HG03196 (cell line): Measurements from ENCODE around the gene ADRM1.

Source experiments
- ATAC-seq: cut with Tn5 transposase; IDR thresholded peaks from one replicate; pipeline ENCODE4 v1.9.1; 2021; ENCODE audit not compliant: unreplicated experiment

The ADRM1 gene

GRCh38 chr20:62297449-62298227 lies 5.2 kb upstream of the ADRM1 start:
- no peak for ATAC-seq

- ATAC-seq, result no peak
Measured at GRCh38 chr20:62298577-62299249, 4.1 kb upstream of the ADRM1 start.

GRCh38 chr20:62299666-62300236 lies 3.0 kb upstream of the ADRM1 start:
- no peak for ATAC-seq

- ATAC-seq, result no peak
Measured at GRCh38 chr20:62300319-62300718, 2.5 kb upstream of the ADRM1 start.

- ATAC-seq, result no peak
Measured at GRCh38 chr20:62301111-62301668, 1.6 kb upstream of the ADRM1 start.

GRCh38 chr20:62301773-62302340 lies 940 bp upstream of the ADRM1 start:
- peak; percentile 37 for ATAC-seq

GRCh38 chr20:62303062-62303339 lies 204 bp downstream of the ADRM1 start:
- no peak for ATAC-seq

- ATAC-seq, result no peak
Measured at GRCh38 chr20:62303340-62304226, 786 bp downstream of the ADRM1 start.

- no peak for ATAC-seq
Measured at GRCh38 chr20:62304331-62305148, 1.7 kb downstream of the ADRM1 start.

- ATAC-seq, result no peak
Measured at GRCh38 chr20:62305149-62305764, 2.5 kb downstream of the ADRM1 start.

- no peak for ATAC-seq
Measured at GRCh38 chr20:62305765-62306413, 3.1 kb downstream of the ADRM1 start.

- no peak for ATAC-seq
Measured at GRCh38 chr20:62306414-62307187, 3.8 kb downstream of the ADRM1 start.

- no peak for ATAC-seq
Measured at GRCh38 chr20:62307226-62308101, 4.7 kb downstream of the ADRM1 start.

- ATAC-seq, result no peak
Measured at GRCh38 chr20:62308102-62308822, 5.5 kb downstream of the ADRM1 start.

- no peak for ATAC-seq
Measured at GRCh38 chr20:62309198-62309944, 6.6 kb downstream of the ADRM1 start.
